Ishikawa (cell line): ENCODE data around the gene RSPH9.

ENCODE experiments used
- CEBPB ChIP-seq: IDR thresholded peaks from 2 replicates; pipeline ENCODE4 v1.6.1; 2012
- CREB1 ChIP-seq: IDR thresholded peaks from 2 replicates; pipeline ENCODE4 v1.6.1; 2012; ENCODE audit warnings: low read depth
- EGR1 ChIP-seq: IDR thresholded peaks from 2 replicates; pipeline ENCODE4 v1.6.1; 2012
- EP300 ChIP-seq: IDR thresholded peaks from 2 replicates; pipeline ENCODE4 v1.6.1; 2012; ENCODE audit warnings: borderline replicate concordance
- FOXM1 ChIP-seq: IDR thresholded peaks from 2 replicates; pipeline ENCODE4 v1.6.1; 2012; ENCODE audit warnings: low read depth, borderline replicate concordance
- MAX ChIP-seq: IDR thresholded peaks from 2 replicates; pipeline ENCODE4 v1.6.1; 2012
- NFIC ChIP-seq: IDR thresholded peaks from 2 replicates; pipeline ENCODE4 v1.6.1; 2012
- RAD21 ChIP-seq: IDR thresholded peaks from 2 replicates; pipeline ENCODE4 v1.6.1; 2012; ENCODE audit warnings: low read depth
- REST ChIP-seq: IDR thresholded peaks from 2 replicates; pipeline ENCODE4 v1.6.1; 2012; ENCODE audit warnings: low read depth, mild to moderate bottlenecking
- TAF1 ChIP-seq: IDR thresholded peaks from 2 replicates; pipeline ENCODE4 v1.6.1; 2012; ENCODE audit warnings: low read depth, mild to moderate bottlenecking
- TEAD4 ChIP-seq: IDR thresholded peaks from 2 replicates; pipeline ENCODE4 v1.6.1; 2012
- USF1 ChIP-seq: IDR thresholded peaks from 2 replicates; pipeline ENCODE4 v1.6.1; 2012
- YY1 ChIP-seq: IDR thresholded peaks from 2 replicates; pipeline ENCODE4 v1.6.1; 2012; ENCODE audit warnings: low read depth
- ZBTB7A ChIP-seq: IDR thresholded peaks from 2 replicates; pipeline ENCODE4 v1.6.1; 2012; ENCODE audit warnings: low read depth

- no peak for TF ChIP-seq TEAD4
- TF ChIP-seq RAD21: no peak
- TF ChIP-seq REST: no peak
- no peak for TF ChIP-seq EP300
- TF ChIP-seq CEBPB: no peak
- 0 out of 2 replicates have a peak, but pooled peaks have one; percentile 7 for TF ChIP-seq NFIC
- no peak for TF ChIP-seq EGR1
- TF ChIP-seq TAF1: peak; percentile 25
- TF ChIP-seq CREB1: peak; percentile 91
- TF ChIP-seq FOXM1: no peak
- peak; percentile 55; the same call in 1 of the 2 replicates for TF ChIP-seq YY1
- no peak for TF ChIP-seq MAX
- peak; percentile 35; the same call in 1 of the 2 replicates for TF ChIP-seq USF1
- TF ChIP-seq ZBTB7A: no peak
Observed at GRCh38 chr6:43629104-43629504, 15.7 kb upstream of the RSPH9 start, which contains the start of gene GTPBP2.
